Nephron progenitor cell (in vitro differentiated cells): ENCODE results near the gene NANOS3.

Experiments
- DNase-seq: peaks from one replicate; pipeline ENCODE4 v3.0.0; 2021
- H3K27ac Mint-ChIP-seq: 2 replicates; pipeline ENCODE4 v1.8.0; 2021; ENCODE audit warnings: mild to moderate bottlenecking, moderate library complexity, mixed read lengths
- H3K27me3 Mint-ChIP-seq: 2 replicates; pipeline ENCODE4 v1.8.0; 2021; ENCODE audit warnings: mild to moderate bottlenecking, low read depth, mixed read lengths; ENCODE audit not compliant: poor library complexity
- H3K36me3 Mint-ChIP-seq: 2 replicates; pipeline ENCODE4 v1.8.0; 2021; ENCODE audit warnings: low read depth, mixed read lengths
- H3K4me1 Mint-ChIP-seq: 2 replicates; pipeline ENCODE4 v1.8.0; 2021; ENCODE audit warnings: mixed read lengths
- H3K4me3 Mint-ChIP-seq: 2 replicates; pipeline ENCODE4 v1.8.0; 2021; ENCODE audit warnings: mild to moderate bottlenecking, moderate library complexity, mixed read lengths
- H3K9me3 Mint-ChIP-seq: 2 replicates; pipeline ENCODE4 v1.8.0; 2021; ENCODE audit warnings: mild to moderate bottlenecking, moderate library complexity, mixed read lengths
- TF ChIP-seq, protein P1 (sequence below): fragments of 200-600 bp; sonication (generic); IDR thresholded peaks from 2 replicates; pipeline ENCODE4 v1.5.0; 2021; ENCODE audit warnings: antibody characterized with exemption

The NANOS3 gene

DNA sequence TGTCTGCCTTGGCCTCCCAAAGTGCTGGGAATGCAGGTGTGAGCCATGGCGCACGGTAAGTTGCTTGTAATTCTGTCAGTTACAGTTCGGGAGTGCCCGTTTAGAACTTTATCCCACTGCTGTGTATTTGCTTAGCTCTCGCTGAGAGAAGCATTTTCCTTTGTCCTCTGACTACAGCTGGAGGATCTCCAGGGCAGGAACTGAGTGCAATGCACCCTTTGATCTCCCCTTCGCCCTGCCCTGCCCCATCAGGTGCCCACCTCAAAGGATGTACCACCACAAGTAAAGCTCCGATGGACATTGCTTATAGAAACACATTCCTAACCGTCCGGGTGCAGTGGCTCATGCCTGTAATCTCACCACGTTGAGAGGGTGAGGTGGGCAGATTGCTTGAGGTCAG lies 22.5 kb downstream of the NANOS3 start:
- Mint-ChIP-seq H3K36me3 (no peaks in the 10 kb centered on the region), H3K4me1 (peaks cover 7% of the 10 kb centered on the region), H3K27me3 (peaks cover 4% of the 10 kb centered on the region), H3K27ac (no peak overlapping the region), H3K9me3 (no peaks in the 10 kb centered on the region), H3K4me3 (no peak overlapping the region)
- TF ChIP-seq, protein P1, sequence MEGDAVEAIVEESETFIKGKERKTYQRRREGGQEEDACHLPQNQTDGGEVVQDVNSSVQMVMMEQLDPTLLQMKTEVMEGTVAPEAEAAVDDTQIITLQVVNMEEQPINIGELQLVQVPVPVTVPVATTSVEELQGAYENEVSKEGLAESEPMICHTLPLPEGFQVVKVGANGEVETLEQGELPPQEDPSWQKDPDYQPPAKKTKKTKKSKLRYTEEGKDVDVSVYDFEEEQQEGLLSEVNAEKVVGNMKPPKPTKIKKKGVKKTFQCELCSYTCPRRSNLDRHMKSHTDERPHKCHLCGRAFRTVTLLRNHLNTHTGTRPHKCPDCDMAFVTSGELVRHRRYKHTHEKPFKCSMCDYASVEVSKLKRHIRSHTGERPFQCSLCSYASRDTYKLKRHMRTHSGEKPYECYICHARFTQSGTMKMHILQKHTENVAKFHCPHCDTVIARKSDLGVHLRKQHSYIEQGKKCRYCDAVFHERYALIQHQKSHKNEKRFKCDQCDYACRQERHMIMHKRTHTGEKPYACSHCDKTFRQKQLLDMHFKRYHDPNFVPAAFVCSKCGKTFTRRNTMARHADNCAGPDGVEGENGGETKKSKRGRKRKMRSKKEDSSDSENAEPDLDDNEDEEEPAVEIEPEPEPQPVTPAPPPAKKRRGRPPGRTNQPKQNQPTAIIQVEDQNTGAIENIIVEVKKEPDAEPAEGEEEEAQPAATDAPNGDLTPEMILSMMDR = no peak
- no peak for DNase-seq

DNA sequence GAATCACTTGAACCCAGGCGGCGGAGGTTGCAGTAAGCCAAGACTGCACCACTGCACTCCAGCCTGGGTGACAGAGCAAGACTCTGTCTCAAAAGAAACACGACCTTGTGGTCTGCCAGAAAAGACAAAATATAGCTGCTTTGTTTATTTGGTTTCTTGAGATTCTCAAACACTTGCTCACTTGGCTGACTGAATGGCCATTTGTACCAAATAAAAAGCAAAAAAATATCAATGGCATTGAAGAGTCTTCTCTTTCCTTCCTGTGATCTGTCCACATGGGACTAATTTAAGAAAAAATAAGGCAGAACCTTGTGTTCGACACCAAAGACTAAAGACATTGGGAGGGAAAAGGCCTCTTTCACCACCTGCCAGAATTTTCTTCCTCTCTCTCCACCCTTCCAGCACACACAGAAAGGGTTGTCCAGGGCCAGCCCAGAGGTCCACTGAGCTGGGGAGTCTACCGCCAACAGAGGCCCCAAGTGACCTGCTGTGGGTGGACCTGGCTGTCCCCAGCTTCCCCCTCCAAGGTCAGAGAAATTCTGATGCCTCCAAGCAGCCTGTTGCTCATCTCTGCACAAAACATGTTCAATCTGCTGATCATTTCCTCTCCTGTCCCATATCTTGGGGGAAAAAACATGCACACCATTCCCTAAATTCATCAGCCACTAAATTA lies 23.1 kb downstream of the NANOS3 start:
- Mint-ChIP-seq H3K9me3 (no peaks in the 10 kb centered on the region), H3K4me1 (peaks cover 7% of the 10 kb centered on the region), H3K4me3 (no peak overlapping the region), H3K27ac (peak overlapping the region; percentile 47), H3K36me3 (no peaks in the 10 kb centered on the region), H3K27me3 (peaks cover 4% of the 10 kb centered on the region)
- no peak for DNase-seq
- TF ChIP-seq, protein P1 = no peak

DNA sequence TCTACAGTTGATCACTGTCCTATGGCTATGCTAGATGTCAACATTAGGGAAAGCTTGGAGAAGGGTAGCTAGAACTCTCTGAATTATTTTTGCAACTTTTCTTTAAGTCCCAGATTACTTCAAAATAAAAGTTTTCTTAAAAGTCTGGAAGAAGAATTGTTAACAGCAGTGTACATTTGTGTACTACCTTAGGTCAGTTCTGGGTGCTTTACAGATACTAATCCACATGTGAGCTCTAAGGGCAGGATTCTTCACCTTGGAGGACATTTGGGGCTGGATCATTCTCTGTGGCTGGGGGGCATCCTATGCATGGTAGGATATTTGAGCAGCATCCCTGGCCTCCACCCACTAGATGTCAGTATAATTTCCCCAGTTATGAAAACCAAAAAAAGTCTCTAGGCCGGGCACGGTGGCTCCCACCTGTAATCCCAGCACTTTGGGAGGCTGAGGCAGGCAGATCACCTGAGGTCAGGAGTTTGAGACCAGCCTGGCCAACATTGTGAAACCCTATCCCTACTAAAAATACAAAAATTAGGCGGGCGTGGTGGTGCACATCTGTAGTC lies 26.1 kb downstream of the NANOS3 start:
- no peaks in the 10 kb centered on the region for H3K36me3 Mint-ChIP-seq
- DNase-seq = no peak
- H3K9me3 Mint-ChIP-seq = peaks cover 3% of the 10 kb centered on the region
- H3K27me3 Mint-ChIP-seq = no peaks in the 10 kb centered on the region
- no peak overlapping the region for H3K4me3 Mint-ChIP-seq
- TF ChIP-seq, protein P1 = no peak
- no peak overlapping the region for H3K27ac Mint-ChIP-seq
- H3K4me1 Mint-ChIP-seq = peaks cover 18% of the 10 kb centered on the region

DNA sequence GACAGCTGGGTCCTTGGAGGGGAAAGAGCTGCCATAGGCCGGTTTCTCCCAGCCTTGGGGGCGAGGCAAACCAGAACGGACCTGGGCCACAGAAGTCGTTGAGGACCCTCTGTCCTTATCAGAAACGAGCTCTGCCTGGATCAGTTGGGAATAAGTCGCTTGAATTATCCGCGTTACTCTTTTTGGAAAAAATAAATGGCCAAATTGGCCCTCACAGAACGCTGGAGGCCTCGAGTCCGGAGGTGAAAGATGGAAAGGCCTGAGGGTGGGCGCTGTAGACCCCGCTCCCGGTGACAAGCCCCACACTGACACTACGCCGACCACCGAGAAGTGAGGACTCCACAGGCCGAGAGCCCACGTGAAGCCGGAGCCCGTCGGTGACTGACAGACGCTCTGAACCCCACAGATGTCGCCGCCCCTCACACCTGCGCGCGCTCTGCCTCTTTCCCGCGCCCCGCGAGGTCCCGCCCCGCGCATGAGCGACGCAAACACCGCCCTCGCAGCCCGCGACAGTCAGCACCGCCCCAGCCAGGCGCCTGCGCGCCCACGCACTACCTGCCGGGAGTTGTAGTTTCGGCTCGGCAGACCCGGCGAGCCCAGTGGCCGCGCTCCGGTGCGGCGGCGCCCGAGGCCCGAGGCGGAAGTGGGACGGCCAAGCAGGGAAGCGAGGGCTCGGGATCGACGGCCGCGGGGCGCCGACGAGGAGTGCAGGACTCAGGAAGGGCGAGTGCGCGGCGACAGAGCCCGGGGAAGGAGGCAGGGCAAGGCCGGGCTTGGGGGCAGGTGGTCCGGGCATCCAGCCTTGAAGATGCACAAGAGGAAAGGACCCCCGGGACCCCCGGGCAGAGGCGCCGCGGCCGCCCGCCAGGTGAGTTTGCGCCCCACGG lies 28.9 kb downstream of the NANOS3 start, which contains the start of the genes BRME1 and CC2D1A:
Gene BRME1 (minus strand): TSS at position 484 of the 887 bp plus-strand sequence. CDS start 1,225 bp downstream, outside the sequence.
Gene CC2D1A (plus strand): TSS at position 568 of the 887 bp plus-strand sequence. CDS start 241 bp downstream, at position 809.
- TF ChIP-seq, protein P1 = no peak
- Mint-ChIP-seq H3K9me3 (peaks cover 3% of the 10 kb centered on the region), H3K4me1 (peaks cover 11% of the 10 kb centered on the region), H3K27me3 (no peaks in the 10 kb centered on the region), H3K27ac (no peak within 1 kb of the TSS), H3K4me3 (peak within 1 kb of the TSS; percentile 86), H3K36me3 (peaks cover 6% of the 10 kb centered on the region)
- peak; percentile 93 for DNase-seq

DNA sequence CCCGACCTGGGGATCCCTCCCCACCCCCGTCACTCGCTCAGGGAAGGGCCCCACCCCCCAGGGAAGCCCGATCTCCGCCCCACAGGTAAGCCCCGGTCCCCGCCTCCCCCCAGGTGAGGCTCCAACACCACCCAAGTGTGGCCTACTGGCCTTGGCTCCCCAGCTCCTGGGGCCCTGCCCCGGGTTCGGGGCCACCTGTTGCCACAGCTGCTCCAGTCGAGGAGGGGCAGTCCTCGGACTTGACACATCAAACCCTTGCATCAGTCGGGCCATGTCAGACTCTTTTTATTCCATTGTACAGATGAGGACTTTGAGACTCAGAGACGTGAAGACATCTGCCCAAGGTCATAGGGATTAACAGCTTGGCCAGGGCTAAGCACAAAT lies 29.6 kb downstream of the NANOS3 start:
- H3K27me3 Mint-ChIP-seq = no peaks in the 10 kb centered on the region
- no peak overlapping the region for H3K27ac Mint-ChIP-seq
- H3K4me3 Mint-ChIP-seq = peak overlapping the region; percentile 86
- H3K36me3 Mint-ChIP-seq = peaks cover 6% of the 10 kb centered on the region
- H3K4me1 Mint-ChIP-seq = peaks cover 11% of the 10 kb centered on the region
- no peak for DNase-seq
- TF ChIP-seq, protein P1 = no peak
- H3K9me3 Mint-ChIP-seq = peaks cover 3% of the 10 kb centered on the region
